Measurements from ENCODE around the gene REEP1. TPM values are rescaled to one million over a fixed set of nuclear protein-coding genes. Genes with fewer than 3 reads are reported as not detected.

The REEP1 gene
- polyA plus RNA-seq, 3 donors: 2.7 to 3.5 (median 3.2) TPM

GRCh38 chr2:86308356-86308755, 29.1 kb downstream of the REEP1 start:
- no peak for DNase-seq

- DNase-seq: no peak
Observed at GRCh38 chr2:86307431-86307830, 30.0 kb downstream of the REEP1 start.

- DNase-seq: no peak
Observed at GRCh38 chr2:86305915-86306254, 31.5 kb downstream of the REEP1 start.

GRCh38 chr2:86305195-86305914, 32.1 kb downstream of the REEP1 start:
- DNase-seq: no peak

GRCh38 chr2:86304416-86304815, 33.0 kb downstream of the REEP1 start:
- DNase-seq: no peak

- no peak for DNase-seq
Observed at GRCh38 chr2:86302320-86302719, 35.1 kb downstream of the REEP1 start.

- no peak for DNase-seq
Observed at GRCh38 chr2:86301711-86302202, 35.7 kb downstream of the REEP1 start.

- no peak for DNase-seq
Observed at GRCh38 chr2:86301009-86301408, 36.4 kb downstream of the REEP1 start.

- no peak for DNase-seq
Observed at GRCh38 chr2:86300496-86300895, 36.9 kb downstream of the REEP1 start.

GRCh38 chr2:86298411-86299390, 38.7 kb downstream of the REEP1 start:
- DNase-seq: no peak

- no peak for DNase-seq
Observed at GRCh38 chr2:86297382-86298147, 39.9 kb downstream of the REEP1 start.

GRCh38 chr2:86296947-86297346, 40.5 kb downstream of the REEP1 start:
- DNase-seq: no peak

GRCh38 chr2:86295066-86295465, 42.4 kb downstream of the REEP1 start:
- DNase-seq: no peak

- no peak for DNase-seq
Observed at GRCh38 chr2:86293612-86294011, 43.8 kb downstream of the REEP1 start.

- DNase-seq: no peak
Observed at GRCh38 chr2:86292571-86293515, 44.6 kb downstream of the REEP1 start.

GRCh38 chr2:86291328-86291662, 46.1 kb downstream of the REEP1 start:
- DNase-seq: no peak

- DNase-seq: no peak
Observed at GRCh38 chr2:86290596-86291327, 46.7 kb downstream of the REEP1 start.

- no peak for DNase-seq
Observed at GRCh38 chr2:86286516-86286915, 50.9 kb downstream of the REEP1 start.

- no peak for DNase-seq
Observed at GRCh38 chr2:86285981-86286380, 51.4 kb downstream of the REEP1 start.

GRCh38 chr2:86285571-86285970, 51.9 kb downstream of the REEP1 start:
- DNase-seq: no peak

All from renal pelvis (tissue), 4 donors.